Gastroesophageal sphincter (tissue), 4 donors: Measurements from ENCODE around the gene ZSWIM3. TPM values are rescaled to one million over a fixed set of nuclear protein-coding genes. Genes with fewer than 3 reads are reported as not detected.

Experiments
- ATAC-seq: fragments of 150-250 bp; one replicate; pipeline ENCODE4 v1.9.1; 2016; ENCODE audit warnings: mild to moderate bottlenecking, moderate library complexity
- H3K27ac ChIP-seq, 4 donors: fragments of 200-600 bp; sonication (generic) in 3 of 4; 1 replicate in 3 of 4; 2 replicates in 1 of 4; pipeline ENCODE4 v1.5.1; 2016 to 2019
- H3K27me3 ChIP-seq: fragments of 200-600 bp; sonication (generic); one replicate; pipeline ENCODE4 v1.5.1; 2019
- H3K36me3 ChIP-seq, 2 donors: fragments of 200-600 bp; sonication (generic); one replicate each; pipeline ENCODE4 v1.5.1; 2019; ENCODE audit warnings: control low read depth in 1 of 2
- H3K4me1 ChIP-seq, 3 donors: fragments of 200-600 bp; sonication (generic); 1 replicate in 2 of 3; 2 replicates in 1 of 3; pipeline ENCODE4 v1.5.1; 2016 to 2019; ENCODE audit warnings: control low read depth in 2 of 3
- H3K4me3 ChIP-seq, 2 donors: fragments of 200-600 bp; sonication (generic); one replicate each; pipeline ENCODE4 v1.5.1; 2019; ENCODE audit warnings: mild to moderate bottlenecking in 1 of 2, moderate library complexity in 1 of 2
- H3K9me3 ChIP-seq, 3 donors: fragments of 200-600 bp; sonication (generic); one replicate each; pipeline ENCODE4 v1.5.1; 2017 to 2019; ENCODE audit warnings: control low read depth in 2 of 3
- CTCF ChIP-seq, 4 experiments: fragments of 200-600 bp in 2 of 4; fragments of 450-650 bp in 2 of 4; sonication (generic) in 1 of 4; IDR thresholded peaks; one replicate each; pipeline ENCODE4 v1.5.1; 2017 to 2019; ENCODE audit warnings: antibody characterized with exemption in 4 of 4, mild to moderate bottlenecking in 2 of 4, moderate library complexity in 2 of 4
- EP300 ChIP-seq: sonication (generic); formaldehyde crosslinking; IDR thresholded peaks from one replicate; pipeline ENCODE4 v1.6.1; 2017; ENCODE audit warnings: antibody characterized with exemption, mild to moderate bottlenecking
- POLR2A ChIP-seq, 2 donors: fragments of 450-650 bp; IDR thresholded peaks; one replicate each; pipeline ENCODE4 v1.6.1; 2017; ENCODE audit warnings: antibody characterized with exemption in 2 of 2, mild to moderate bottlenecking in 2 of 2, moderate library complexity in 1 of 2
- POLR2AphosphoS5 ChIP-seq: sonication (generic); formaldehyde crosslinking; IDR thresholded peaks from one replicate; pipeline ENCODE4 v1.6.1; 2017; ENCODE audit warnings: antibody characterized with exemption
- WGBS, 2 donors: methylation state at CpG; one replicate each; pipeline ENCODE4 v1.1.5; 2018; ENCODE audit warnings: low coverage in 1 of 2; 5-methylcytosine and 5-hydroxymethylcytosine counted together
- total RNA-seq, 4 donors: library from RNA; depleted of rRNA; stranded (reverse); fragments of >200 nt; gene quantifications; one replicate each; pipeline ENCODE4 v1.1.0, GENCODE V29; 2016

ZSWIM3 gene
- total RNA-seq, 4 donors from 2014 or later, result 2.8 to 5.0 (median 4.4) TPM

GRCh38 chr20:45893831-45894230, 36.4 kb downstream of the ZSWIM3 start:
- H3K27me3 ChIP-seq, result no peaks in the 10 kb centered on the region
- peaks cover 0 to 68% of the 10 kb centered on the region in 2 donors for H3K36me3 ChIP-seq
- ATAC-seq, result no peak
- WGBS, 2 donors, result 93% methylated on average over 4 of the region's 4 CpGs; no CpG with 5 or more reads in 1 of the 2 donors
- H3K9me3 ChIP-seq, result no peaks in the 10 kb centered on the region
- TF ChIP-seq EP300 (no peak), POLR2A (IDR thresholded peaks at IDR 0.05) (no peak), CTCF (IDR thresholded peaks at IDR 0.05) (no peak), POLR2AphosphoS5 (no peak)
- no peak overlapping the region for H3K4me3 ChIP-seq
- no peak overlapping the region for H3K27ac ChIP-seq
- peaks cover 0 to 43% (median 20%) of the 10 kb centered on the region in 3 donors for H3K4me1 ChIP-seq

- WGBS, 2 donors, result 76% methylated on average over 7 of the region's 12 CpGs; no CpG with 5 or more reads in 1 of the 2 donors
- TF ChIP-seq POLR2A (IDR thresholded peaks at IDR 0.05), result no peak
- TF ChIP-seq CTCF (IDR thresholded peaks at IDR 0.05), result no peak
- TF ChIP-seq POLR2AphosphoS5, result no peak
- TF ChIP-seq EP300, result no peak
- Histone ChIP-seq H3K4me3 (no peak overlapping the region), H3K36me3 (peaks cover 0 to 76% of the 10 kb centered on the region in 2 donors), H3K27me3 (no peaks in the 10 kb centered on the region), H3K27ac (no peak overlapping the region), H3K4me1 (peaks cover 0 to 33% (median 15%) of the 10 kb centered on the region in 3 donors), H3K9me3 (no peaks in the 10 kb centered on the region)
- ATAC-seq, result no peak
Measured at GRCh38 chr20:45894797-45895196, 37.4 kb downstream of the ZSWIM3 start.

GRCh38 chr20:45896641-45897161, 39.3 kb downstream of the ZSWIM3 start:
- Histone ChIP-seq H3K27me3 (no peaks in the 10 kb centered on the region), H3K9me3 (no peaks in the 10 kb centered on the region), H3K36me3 (peaks cover 0 to 92% of the 10 kb centered on the region in 2 donors), H3K27ac (no peak overlapping the region), H3K4me3 (no peak overlapping the region), H3K4me1 (peaks cover 0 to 18% (median 13%) of the 10 kb centered on the region in 3 donors)
- ATAC-seq, result no peak
- WGBS, 2 donors, result 88% methylated on average over 7 of the region's 14 CpGs; no CpG with 5 or more reads in 1 of the 2 donors
- no peak for TF ChIP-seq POLR2A (IDR thresholded peaks at IDR 0.05)
- TF ChIP-seq EP300, result no peak
- TF ChIP-seq CTCF (IDR thresholded peaks at IDR 0.05), result no peak
- TF ChIP-seq POLR2AphosphoS5, result no peak

GRCh38 chr20:45897289-45897688, 39.9 kb downstream of the ZSWIM3 start:
- Histone ChIP-seq H3K4me3 (no peak overlapping the region), H3K27me3 (no peaks in the 10 kb centered on the region), H3K4me1 (peaks cover 0 to 12% (median 7%) of the 10 kb centered on the region in 3 donors), H3K9me3 (no peaks in the 10 kb centered on the region), H3K27ac (no peak overlapping the region), H3K36me3 (peaks cover 0 to 95% of the 10 kb centered on the region in 2 donors)
- ATAC-seq, result no peak
- TF ChIP-seq POLR2A (IDR thresholded peaks at IDR 0.05), result no peak
- TF ChIP-seq POLR2AphosphoS5, result no peak
- no peak for TF ChIP-seq EP300
- no peak for TF ChIP-seq CTCF (IDR thresholded peaks at IDR 0.05)
- 78 to 82% methylated on average over 2 of the region's 2 CpGs for WGBS, 2 donors

- no peaks in the 10 kb centered on the region for H3K27me3 ChIP-seq
- peaks cover 0 to 8% (median 3%) of the 10 kb centered on the region in 3 donors for H3K4me1 ChIP-seq
- no peak overlapping the region for H3K4me3 ChIP-seq
- TF ChIP-seq EP300, result no peak
- no peak for TF ChIP-seq POLR2A (IDR thresholded peaks at IDR 0.05)
- no peak for TF ChIP-seq POLR2AphosphoS5
- no peak for TF ChIP-seq CTCF (IDR thresholded peaks at IDR 0.05)
- peaks cover 0 to 95% of the 10 kb centered on the region in 2 donors for H3K36me3 ChIP-seq
- ATAC-seq, result no peak
- H3K27ac ChIP-seq, result no peak overlapping the region
- no peaks in the 10 kb centered on the region for H3K9me3 ChIP-seq
- WGBS, 2 donors, result 80% methylated on average over 1 of the region's 7 CpGs; no CpG with 5 or more reads in 1 of the 2 donors
Measured at GRCh38 chr20:45897692-45898091, 40.3 kb downstream of the ZSWIM3 start.
